HL-60 (cell line): ENCODE measurements around the gene SH3RF3.

Experiments used
- DNase-seq, 2 experiments: peaks; one replicate each; pipeline ENCODE4 v3.0.0-alpha.2; 2010 to 2020; ENCODE audit warnings: low read depth in 1 of 2, low spot score in 1 of 2
- H3K27ac ChIP-seq: fragments of 250-450 bp; sonication (Bioruptor Pico); replicated peaks from 2 replicates; pipeline ENCODE4 v1.5.1; 2020; ENCODE audit warnings: mild to moderate bottlenecking, moderate library complexity
- H3K27me3 ChIP-seq: fragments of 250-450 bp; sonication (Bioruptor Pico); 2 replicates; pipeline ENCODE4 v1.5.1; 2021; ENCODE audit warnings: mild to moderate bottlenecking, moderate library complexity; ENCODE audit not compliant: insufficient read depth, poor library complexity, severe bottlenecking
- H3K4me3 ChIP-seq: replicated peaks from 2 replicates; pipeline ENCODE4 v1.5.1; 2011; ENCODE audit warnings: mild to moderate bottlenecking, control low read depth, low read length; ENCODE audit not compliant: insufficient read depth
- CTCF ChIP-seq: IDR thresholded peaks from one replicate; pipeline ENCODE4 v1.5.1; 2011; ENCODE audit warnings: low read length, control low read depth, inconsistent platforms; ENCODE audit not compliant: insufficient read depth
- GABPA ChIP-seq: IDR thresholded peaks from 2 replicates; pipeline ENCODE4 v1.6.1; 2012; ENCODE audit warnings: low read depth
- POLR2AphosphoS5 ChIP-seq: IDR thresholded peaks from 2 replicates; pipeline ENCODE4 v1.6.1; 2012; ENCODE audit warnings: low read depth
- REST ChIP-seq: IDR thresholded peaks from 2 replicates; pipeline ENCODE4 v1.6.1; 2012; ENCODE audit warnings: low read depth; ENCODE audit not compliant: insufficient replicate concordance
- SPI1 ChIP-seq: IDR thresholded peaks from 2 replicates; pipeline ENCODE4 v1.6.1; 2012; ENCODE audit warnings: low read depth, mild to moderate bottlenecking, borderline replicate concordance

Gene SH3RF3

GRCh38 chr2:109343460-109343859 lies 214.5 kb downstream of the SH3RF3 start:
- no peak for DNase-seq
- Histone ChIP-seq H3K27me3 (no peaks in the 10 kb centered on the region), H3K4me3 (no peak overlapping the region), H3K27ac (no peak overlapping the region)
- TF ChIP-seq POLR2AphosphoS5 (no peak), GABPA (no peak), CTCF (no peak), SPI1 (no peak), REST (no peak)

GRCh38 chr2:109344270-109344805 lies 215.3 kb downstream of the SH3RF3 start:
- no peaks in the 10 kb centered on the region for H3K27me3 ChIP-seq
- H3K27ac ChIP-seq: no peak overlapping the region
- H3K4me3 ChIP-seq: no peak overlapping the region
- DNase-seq: no peak
- TF ChIP-seq CTCF (no peak), POLR2AphosphoS5 (no peak), REST (no peak)

- TF ChIP-seq CTCF: no peak
- Histone ChIP-seq H3K27me3 (no peaks in the 10 kb centered on the region), H3K4me3 (no peak overlapping the region), H3K27ac (no peak overlapping the region)
- DNase-seq: no peak
Measured at GRCh38 chr2:109345091-109345490, 216.1 kb downstream of the SH3RF3 start.

- Histone ChIP-seq H3K4me3 (no peak overlapping the region), H3K27me3 (no peaks in the 10 kb centered on the region), H3K27ac (no peak overlapping the region)
- TF ChIP-seq REST: no peak
- no peak for TF ChIP-seq POLR2AphosphoS5
- no peak for TF ChIP-seq SPI1
- no peak for TF ChIP-seq GABPA
- TF ChIP-seq CTCF: no peak
- no peak for DNase-seq
Measured at GRCh38 chr2:109345653-109346480, 216.9 kb downstream of the SH3RF3 start.
